OCI-LY3 (cell line): ENCODE measurements around the gene FAM83E.
"Not testable (repeated sequence)": the region's sequence is repeated elsewhere in the genome, so short reads cannot be mapped to it uniquely, and the experiment has no call there.

Experiments
- H2AFZ ChIP-seq: fragments of 200-600, 300-600 bp; shearing (Covaris generic); 2 replicates; pipeline ENCODE4 v1.6.0; 2014; ENCODE audit warnings: antibody characterized with exemption, low read depth, low read length
- H3K27ac ChIP-seq: fragments of 200-600, 300-600 bp; sonication (generic); 2 replicates; pipeline ENCODE4 v1.5.1; 2014; ENCODE audit warnings: mild to moderate bottlenecking, low read length, moderate library complexity, mixed read lengths
- H3K27me3 ChIP-seq: fragments of 200-600, 300-600 bp; sonication (generic); 2 replicates; pipeline ENCODE4 v1.6.1; 2014; ENCODE audit warnings: low read depth, low read length, mixed read lengths
- H3K36me3 ChIP-seq: fragments of 200-600, 300-600 bp; sonication (generic); replicated peaks from 2 replicates; pipeline ENCODE3; 2014; ENCODE audit warnings: low read depth, low read length, mixed read lengths
- H3K4me1 ChIP-seq: fragments of 300-600, 200-600 bp; sonication (generic); 2 replicates; pipeline ENCODE4 v1.6.1; 2014; ENCODE audit warnings: low read length, mixed read lengths
- H3K4me2 ChIP-seq: fragments of 200-600, 300-600 bp; sonication (generic); 2 replicates; pipeline ENCODE4 v1.6.1; 2014; ENCODE audit warnings: low read length, mixed read lengths
- H3K4me3 ChIP-seq: fragments of 300-600, 200-600 bp; sonication (generic); 2 replicates; pipeline ENCODE4 v1.5.1; 2014; ENCODE audit warnings: antibody characterized with exemption, mild to moderate bottlenecking, low read length, moderate library complexity
- H3K79me2 ChIP-seq: fragments of 300-600, 200-600 bp; shearing (Covaris generic); 2 replicates; pipeline ENCODE4 v1.6.1; 2014; ENCODE audit warnings: mild to moderate bottlenecking, low read length, mixed read lengths
- H3K9ac ChIP-seq: fragments of 300-600, 200-600 bp; shearing (Covaris generic); 2 replicates; pipeline ENCODE4 v1.6.0; 2014; ENCODE audit warnings: mild to moderate bottlenecking, low read length, moderate library complexity
- H3K9me3 ChIP-seq: fragments of 200-600, 300-600 bp; shearing (Covaris generic); 2 replicates; pipeline ENCODE4 v1.6.1; 2014; ENCODE audit warnings: low read length, mixed read lengths; ENCODE audit not compliant: insufficient read depth
- H4K20me1 ChIP-seq: fragments of 200-600, 300-600 bp; sonication (generic); 2 replicates; pipeline ENCODE4 v1.6.1; 2016; ENCODE audit warnings: low read length, mixed read lengths; ENCODE audit not compliant: insufficient read depth
- CTCF ChIP-seq: fragments of 200-600, 300-600 bp; sonication (generic); IDR thresholded peaks from 2 replicates; pipeline ENCODE4 v1.5.1; 2014; ENCODE audit warnings: antibody characterized with exemption, low read length, low read depth
- EZH2phosphoT487 ChIP-seq: fragments of 200-600 bp; shearing (Covaris generic); IDR thresholded peaks from 2 replicates; pipeline ENCODE4 v1.6.1; 2018; ENCODE audit warnings: antibody characterized with exemption, mixed run types, low read depth

Gene FAM83E

GRCh38 chr19:48660852-48661710 is 46.2 kb upstream of the FAM83E start:
- Histone ChIP-seq H3K27ac (peak overlapping the region; percentile 66), H3K9ac (peak overlapping the region; percentile 63), H3K4me3 (peak overlapping the region; percentile 72), H4K20me1 (no peaks in the 10 kb centered on the region), H3K36me3 (no peaks in the 10 kb centered on the region), H3K79me2 (no peaks in the 10 kb centered on the region), H3K9me3 (no peaks in the 10 kb centered on the region), H2AFZ (peak overlapping the region; percentile 100), H3K4me2 (peak overlapping the region; percentile 75), H3K4me1 (peaks cover 9% of the 10 kb centered on the region), H3K27me3 (no peaks in the 10 kb centered on the region)
- no peak for TF ChIP-seq CTCF
- no peak for TF ChIP-seq EZH2phosphoT487

- H4K20me1 ChIP-seq = no peaks in the 10 kb centered on the region
- TF ChIP-seq CTCF (no peak), EZH2phosphoT487 (no peak)
- H3K27me3 ChIP-seq = no peaks in the 10 kb centered on the region
- no peak overlapping the region for H3K4me3 ChIP-seq
- H3K4me2 ChIP-seq = no peak overlapping the region
- H2AFZ ChIP-seq = no peak overlapping the region
- H3K9me3 ChIP-seq = no peaks in the 10 kb centered on the region
- no peak overlapping the region for H3K27ac ChIP-seq
- no peaks in the 10 kb centered on the region for H3K79me2 ChIP-seq
- no peak overlapping the region for H3K9ac ChIP-seq
- peaks cover 9% of the 10 kb centered on the region for H3K4me1 ChIP-seq
- no peaks in the 10 kb centered on the region for H3K36me3 ChIP-seq
These were observed 44.9 kb upstream of the FAM83E start for GRCh38 chr19:48659768-48660167.

- Histone ChIP-seq H2AFZ (no peak overlapping the region), H3K27me3 (no peaks in the 10 kb centered on the region), H4K20me1 (no peaks in the 10 kb centered on the region), H3K36me3 (no peaks in the 10 kb centered on the region), H3K79me2 (no peaks in the 10 kb centered on the region), H3K4me3 (no peak overlapping the region), H3K4me2 (no peak overlapping the region), H3K27ac (no peak overlapping the region), H3K9me3 (no peaks in the 10 kb centered on the region), H3K9ac (no peak overlapping the region), H3K4me1 (peaks cover 9% of the 10 kb centered on the region)
- TF ChIP-seq EZH2phosphoT487 (no peak), CTCF (no peak)
These were observed 43.6 kb upstream of the FAM83E start for GRCh38 chr19:48658483-48658882.

GRCh38 chr19:48657828-48658227 is 43.0 kb upstream of the FAM83E start:
- H3K9me3 ChIP-seq, H3K4me2 ChIP-seq, H3K4me3 ChIP-seq, H3K27ac ChIP-seq, H3K4me1 ChIP-seq, H3K79me2 ChIP-seq, H4K20me1 ChIP-seq, H2AFZ ChIP-seq, H3K27me3 ChIP-seq, H3K36me3 ChIP-seq, H3K9ac ChIP-seq: not testable (repeated sequence)
